Chondrocyte (in vitro differentiated cells): ENCODE measurements around the gene CD19. TPM values are rescaled to one million over a fixed set of nuclear protein-coding genes. Genes with fewer than 3 reads are reported as not detected.

Experiments used
- DNase-seq: peaks from one replicate; pipeline ENCODE4 v3.0.0; 2021; ENCODE audit warnings: mixed read lengths, low spot score
- H3K27ac Mint-ChIP-seq: one replicate; pipeline ENCODE4 v1.8.0; 2021; ENCODE audit warnings: mild to moderate bottlenecking, moderate library complexity, mixed read lengths; ENCODE audit not compliant: unreplicated experiment
- H3K27me3 Mint-ChIP-seq: 2 replicates; pipeline ENCODE4 v1.8.0; 2021; ENCODE audit warnings: low read depth, mixed read lengths
- H3K36me3 Mint-ChIP-seq: 2 replicates; pipeline ENCODE4 v1.8.0; 2021; ENCODE audit warnings: low read depth, mixed read lengths
- H3K4me1 Mint-ChIP-seq: 2 replicates; pipeline ENCODE4 v1.8.0; 2021; ENCODE audit warnings: low read depth, mild to moderate bottlenecking, mixed read lengths
- H3K4me3 Mint-ChIP-seq: one replicate; pipeline ENCODE4 v1.8.0; 2021; ENCODE audit warnings: mild to moderate bottlenecking, moderate library complexity, mixed read lengths; ENCODE audit not compliant: unreplicated experiment
- H3K9me3 Mint-ChIP-seq: 2 replicates; pipeline ENCODE4 v1.8.0; 2021; ENCODE audit warnings: low read depth, mixed read lengths
- total RNA-seq: library from RNA; stranded (reverse); gene quantifications from 3 replicates; pipeline ENCODE4 v1.2.1, GENCODE V29; 2021
- TF ChIP-seq, protein P1 (sequence below): fragments of 200-600 bp; sonication (generic); IDR thresholded peaks from 2 replicates; pipeline ENCODE4 v1.5.0; 2021; ENCODE audit warnings: antibody characterized with exemption, mild to moderate bottlenecking, moderate library complexity

CD19 gene
- total RNA-seq, 1 donor from 2014 or later = not detected

GRCh38 chr16:28932339-28933141 is 769 bp downstream of the CD19 start:
- Mint-ChIP-seq H3K36me3 (peaks cover 2% of the 10 kb centered on the region), H3K9me3 (no peaks in the 10 kb centered on the region), H3K27me3 (peaks cover 3% of the 10 kb centered on the region), H3K27ac (no peak overlapping the region), H3K4me1 (no peaks in the 10 kb centered on the region), H3K4me3 (no peak overlapping the region)
- TF ChIP-seq, protein P1, sequence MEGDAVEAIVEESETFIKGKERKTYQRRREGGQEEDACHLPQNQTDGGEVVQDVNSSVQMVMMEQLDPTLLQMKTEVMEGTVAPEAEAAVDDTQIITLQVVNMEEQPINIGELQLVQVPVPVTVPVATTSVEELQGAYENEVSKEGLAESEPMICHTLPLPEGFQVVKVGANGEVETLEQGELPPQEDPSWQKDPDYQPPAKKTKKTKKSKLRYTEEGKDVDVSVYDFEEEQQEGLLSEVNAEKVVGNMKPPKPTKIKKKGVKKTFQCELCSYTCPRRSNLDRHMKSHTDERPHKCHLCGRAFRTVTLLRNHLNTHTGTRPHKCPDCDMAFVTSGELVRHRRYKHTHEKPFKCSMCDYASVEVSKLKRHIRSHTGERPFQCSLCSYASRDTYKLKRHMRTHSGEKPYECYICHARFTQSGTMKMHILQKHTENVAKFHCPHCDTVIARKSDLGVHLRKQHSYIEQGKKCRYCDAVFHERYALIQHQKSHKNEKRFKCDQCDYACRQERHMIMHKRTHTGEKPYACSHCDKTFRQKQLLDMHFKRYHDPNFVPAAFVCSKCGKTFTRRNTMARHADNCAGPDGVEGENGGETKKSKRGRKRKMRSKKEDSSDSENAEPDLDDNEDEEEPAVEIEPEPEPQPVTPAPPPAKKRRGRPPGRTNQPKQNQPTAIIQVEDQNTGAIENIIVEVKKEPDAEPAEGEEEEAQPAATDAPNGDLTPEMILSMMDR = no peak
- no peak for DNase-seq

- no peak for DNase-seq
- peaks cover 3% of the 10 kb centered on the region for H3K27me3 Mint-ChIP-seq
- H3K4me1 Mint-ChIP-seq = no peaks in the 10 kb centered on the region
- no peak overlapping the region for H3K4me3 Mint-ChIP-seq
- peaks cover 2% of the 10 kb centered on the region for H3K36me3 Mint-ChIP-seq
- H3K9me3 Mint-ChIP-seq = no peaks in the 10 kb centered on the region
- TF ChIP-seq, protein P1 = no peak
- H3K27ac Mint-ChIP-seq = no peak overlapping the region
These were observed 1.4 kb downstream of the CD19 start for GRCh38 chr16:28933171-28933570.

GRCh38 chr16:28935346-28935745 is 3.6 kb downstream of the CD19 start:
- Mint-ChIP-seq H3K9me3 (no peaks in the 10 kb centered on the region), H3K4me1 (no peaks in the 10 kb centered on the region), H3K27me3 (peaks cover 8% of the 10 kb centered on the region), H3K4me3 (no peak overlapping the region), H3K27ac (no peak overlapping the region), H3K36me3 (peaks cover 2% of the 10 kb centered on the region)
- no peak for DNase-seq
- TF ChIP-seq, protein P1 = no peak

DNA sequence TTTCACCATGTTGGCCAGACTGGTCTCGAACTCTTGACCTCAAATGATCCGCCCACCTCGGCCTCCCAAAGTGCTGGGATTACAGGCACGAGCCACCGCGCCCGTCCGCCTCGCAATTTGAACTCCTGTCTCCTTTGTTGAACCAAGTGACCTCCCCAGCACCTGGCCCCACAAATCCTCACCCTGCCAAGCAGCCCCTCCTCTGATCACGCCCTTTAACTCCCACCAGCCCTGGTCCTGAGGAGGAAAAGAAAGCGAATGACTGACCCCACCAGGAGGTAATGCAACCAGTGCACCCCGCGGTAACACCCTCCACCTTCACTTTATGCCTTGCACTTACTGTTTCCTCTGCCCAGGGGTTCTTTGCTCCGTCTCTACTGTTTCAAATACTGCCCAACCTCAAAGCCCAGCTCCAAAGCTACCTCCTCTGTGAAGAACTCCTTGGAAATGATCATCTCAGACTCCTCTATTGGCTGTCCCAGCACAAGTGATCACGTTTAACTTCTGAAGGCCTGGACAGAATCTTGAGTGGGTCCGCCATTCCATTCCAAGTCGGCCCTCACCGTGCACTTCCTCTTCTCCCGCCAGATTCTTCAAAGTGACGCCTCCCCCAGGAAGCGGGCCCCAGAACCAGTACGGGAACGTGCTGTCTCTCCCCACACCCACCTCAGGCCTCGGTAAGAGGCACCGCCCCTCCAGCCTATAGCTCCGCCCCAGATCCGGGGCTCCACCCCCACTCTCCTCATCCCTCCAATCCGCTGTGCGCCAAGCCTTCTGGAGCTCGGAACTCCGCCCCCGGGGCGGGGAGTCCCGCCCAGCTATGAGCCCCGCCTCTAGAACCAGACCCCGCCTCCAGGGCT is 4.4 kb downstream of the CD19 start:
- H3K4me1 Mint-ChIP-seq = no peaks in the 10 kb centered on the region
- no peak overlapping the region for H3K27ac Mint-ChIP-seq
- H3K27me3 Mint-ChIP-seq = peaks cover 8% of the 10 kb centered on the region
- TF ChIP-seq, protein P1 = no peak
- H3K9me3 Mint-ChIP-seq = no peaks in the 10 kb centered on the region
- peaks cover 2% of the 10 kb centered on the region for H3K36me3 Mint-ChIP-seq
- peak overlapping the region; percentile 11 for H3K4me3 Mint-ChIP-seq
- no peak for DNase-seq

DNA sequence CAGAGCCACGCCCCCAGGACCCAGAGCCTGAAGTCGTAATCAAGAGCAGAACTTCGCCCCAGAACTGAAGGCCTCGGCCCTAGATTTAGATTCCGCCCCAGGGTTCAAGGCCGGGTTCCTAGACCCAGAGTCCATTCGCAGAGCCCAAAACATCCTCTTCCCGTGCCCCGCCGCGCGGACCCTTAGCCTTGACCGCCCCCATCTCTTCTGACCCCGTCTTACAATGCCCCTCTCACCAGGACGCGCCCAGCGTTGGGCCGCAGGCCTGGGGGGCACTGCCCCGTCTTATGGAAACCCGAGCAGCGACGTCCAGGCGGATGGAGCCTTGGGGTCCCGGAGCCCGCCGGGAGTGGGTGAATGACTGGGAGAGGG is 5.0 kb downstream of the CD19 start:
- Mint-ChIP-seq H3K4me1 (no peaks in the 10 kb centered on the region), H3K9me3 (no peaks in the 10 kb centered on the region), H3K4me3 (no peak overlapping the region), H3K27me3 (peaks cover 8% of the 10 kb centered on the region), H3K36me3 (peaks cover 2% of the 10 kb centered on the region), H3K27ac (no peak overlapping the region)
- TF ChIP-seq, protein P1 = no peak
- DNase-seq = no peak
